HepG2 (cell line): ENCODE results near the gene PKP3. TPM values are rescaled to one million over a fixed set of nuclear protein-coding genes. Genes with fewer than 3 reads are reported as not detected.
A peak's percentile ranks its signal among the peaks of the same experiment; 100 is the strongest.

Experiments
- ARNTL ChIP-seq: sonication (generic); formaldehyde crosslinking; IDR thresholded peaks from 2 replicates; pipeline ENCODE4 v1.4.0; 2020; ENCODE audit warnings: mild to moderate bottlenecking, missing genetic modification reagents
- ATRX ChIP-seq: sonication (generic); formaldehyde crosslinking; IDR thresholded peaks from 2 replicates; pipeline ENCODE4 v1.4.0; 2020; ENCODE audit warnings: missing genetic modification reagents, borderline replicate concordance
- BRCA1 ChIP-seq: sonication (generic); formaldehyde crosslinking; IDR thresholded peaks from 2 replicates; pipeline ENCODE4 v1.4.0; 2020; ENCODE audit warnings: missing genetic modification reagents
- FOXJ3 ChIP-seq: sonication (generic); formaldehyde crosslinking; IDR thresholded peaks from 2 replicates; pipeline ENCODE4 v1.4.0; 2020; ENCODE audit warnings: missing genetic modification reagents, mild to moderate bottlenecking, borderline replicate concordance
- MBNL3 ChIP-seq: fragments of 250-450 bp; sonication (Bioruptor Pico); conservative IDR thresholded peaks from 2 replicates; pipeline ENCODE4 v1.8.0; 2022; ENCODE audit warnings: mild to moderate bottlenecking, inconsistent platforms
- MIXL1 ChIP-seq: IDR thresholded peaks from 2 replicates; pipeline ENCODE4 v1.6.1; 2016
- NFKBIZ ChIP-seq: IDR thresholded peaks from 2 replicates; pipeline ENCODE4 v1.6.1; 2018; ENCODE audit warnings: missing genetic modification reagents, missing compliant biosample characterization
- NFYB ChIP-seq: sonication (generic); formaldehyde crosslinking; IDR thresholded peaks from 2 replicates; pipeline ENCODE4 v1.4.0; 2020; ENCODE audit warnings: missing genetic modification reagents
- PRPF4 ChIP-seq: fragments of 200-400 bp; formaldehyde crosslinking; IDR thresholded peaks from 2 replicates; pipeline ENCODE4 v1.6.1; 2016; ENCODE audit warnings: low read length, low read depth; ENCODE audit not compliant: poor library complexity, severe bottlenecking
- RBAK ChIP-seq: sonication (generic); formaldehyde crosslinking; IDR thresholded peaks from 2 replicates; pipeline ENCODE4 v1.5.1; 2020; ENCODE audit warnings: mild to moderate bottlenecking, missing genetic modification reagents
- RORA ChIP-seq: sonication (generic); formaldehyde crosslinking; IDR thresholded peaks from 2 replicates; pipeline ENCODE4 v1.5.0; 2020; ENCODE audit warnings: mild to moderate bottlenecking, missing genetic modification reagents, moderate library complexity
- SSRP1 ChIP-seq: IDR thresholded peaks from 2 replicates; pipeline ENCODE4 v1.6.1; 2016; ENCODE audit warnings: control low read depth
- ZBTB7B ChIP-seq: sonication (generic); formaldehyde crosslinking; IDR thresholded peaks from 2 replicates; pipeline ENCODE4 v1.4.0; 2020; ENCODE audit warnings: missing genetic modification reagents
- ZC3H13 ChIP-seq: sonication (generic); formaldehyde crosslinking; IDR thresholded peaks from 2 replicates; pipeline ENCODE4 v1.8.1; 2023; ENCODE audit warnings: mild to moderate bottlenecking, missing genetic modification reagents, moderate library complexity
- ZNF143 ChIP-seq: sonication (generic); formaldehyde crosslinking; IDR thresholded peaks from 2 replicates; pipeline ENCODE4 v1.4.0; 2020; ENCODE audit warnings: missing genetic modification reagents
- ZNF432 ChIP-seq: sonication (generic); formaldehyde crosslinking; IDR thresholded peaks from 2 replicates; pipeline ENCODE4 v1.5.0; 2020; ENCODE audit warnings: missing genetic modification reagents, mild to moderate bottlenecking, borderline replicate concordance
- ZNF501 ChIP-seq: sonication (generic); formaldehyde crosslinking; IDR thresholded peaks from 2 replicates; pipeline ENCODE4 v1.5.1; 2020; ENCODE audit warnings: mild to moderate bottlenecking, moderate library complexity, missing genetic modification reagents
- ZNF792 ChIP-seq: IDR thresholded peaks from 2 replicates; pipeline ENCODE4 v1.6.1; 2016
- ZNF841 ChIP-seq: sonication (generic); formaldehyde crosslinking; IDR thresholded peaks from 2 replicates; pipeline ENCODE4 v1.8.1; 2023; ENCODE audit warnings: missing genetic modification reagents, borderline replicate concordance
- ZNF891 ChIP-seq: sonication (generic); formaldehyde crosslinking; IDR thresholded peaks from 2 replicates; pipeline ENCODE4 v1.5.0; 2020; ENCODE audit warnings: mild to moderate bottlenecking, missing genetic modification reagents
- ZSCAN20 ChIP-seq: sonication (generic); formaldehyde crosslinking; IDR thresholded peaks from 2 replicates; pipeline ENCODE4 v1.4.0; 2020; ENCODE audit warnings: missing genetic modification reagents, mild to moderate bottlenecking, borderline replicate concordance
- ZSCAN21 ChIP-seq: sonication (generic); formaldehyde crosslinking; IDR thresholded peaks from 2 replicates; pipeline ENCODE4 v1.8.0; 2022; ENCODE audit warnings: mild to moderate bottlenecking, missing genetic modification reagents, moderate library complexity, borderline replicate concordance
- polyA plus RNA-seq, 8 experiments: library from polyadenylated mRNA; depleted of rRNA in 3 of 8; stranded (reverse) in 7 of 8; unstranded in 1 of 8; fragments of >200 nt; fragmentation: Illumina TruSeq in 4 of 8; extraction: Trizol in 4 of 8; gene quantifications; 2 replicates each; pipeline versions ENCODE4 v1.2.1 to v1.2.3, GENCODE V29; 2011 to 2016; ENCODE audit warnings: low read depth in 4 of 8, missing spikeins in 1 of 8, mixed read lengths in 1 of 8; ENCODE audit not compliant: insufficient read depth in 1 of 8
- total RNA-seq, 5 experiments: library from RNA; depleted of rRNA; stranded (reverse); fragments of >200 nt; fragmentation: Illumina TruSeq; extraction: Trizol; gene quantifications; 2 replicates each; pipeline ENCODE4 v1.2.3, GENCODE V29; 2016; ENCODE audit warnings: low read depth in 1 of 5
- TF ChIP-seq, protein P1 (sequence below): sonication (generic); formaldehyde crosslinking; IDR thresholded peaks from 2 replicates; pipeline ENCODE4 v1.4.0; 2020; ENCODE audit warnings: mild to moderate bottlenecking, missing genetic modification reagents
- TF ChIP-seq, protein P2 (sequence below): sonication (generic); formaldehyde crosslinking; IDR thresholded peaks from 2 replicates; pipeline ENCODE4 v1.4.0; 2020; ENCODE audit warnings: missing genetic modification reagents; ENCODE audit errors: not compliant biosample characterization
- TF ChIP-seq, protein P3 (sequence below): sonication (generic); formaldehyde crosslinking; IDR thresholded peaks from 2 replicates; pipeline ENCODE4 v1.4.0; 2020; ENCODE audit warnings: mild to moderate bottlenecking, missing genetic modification reagents, borderline replicate concordance

The PKP3 gene
- total and polyA plus RNA-seq, 2 of the 13 experiments (the other 11 are each of a cell fraction or from before 2014, with no cell fraction given): 18.0 to 28.7 TPM

DNA sequence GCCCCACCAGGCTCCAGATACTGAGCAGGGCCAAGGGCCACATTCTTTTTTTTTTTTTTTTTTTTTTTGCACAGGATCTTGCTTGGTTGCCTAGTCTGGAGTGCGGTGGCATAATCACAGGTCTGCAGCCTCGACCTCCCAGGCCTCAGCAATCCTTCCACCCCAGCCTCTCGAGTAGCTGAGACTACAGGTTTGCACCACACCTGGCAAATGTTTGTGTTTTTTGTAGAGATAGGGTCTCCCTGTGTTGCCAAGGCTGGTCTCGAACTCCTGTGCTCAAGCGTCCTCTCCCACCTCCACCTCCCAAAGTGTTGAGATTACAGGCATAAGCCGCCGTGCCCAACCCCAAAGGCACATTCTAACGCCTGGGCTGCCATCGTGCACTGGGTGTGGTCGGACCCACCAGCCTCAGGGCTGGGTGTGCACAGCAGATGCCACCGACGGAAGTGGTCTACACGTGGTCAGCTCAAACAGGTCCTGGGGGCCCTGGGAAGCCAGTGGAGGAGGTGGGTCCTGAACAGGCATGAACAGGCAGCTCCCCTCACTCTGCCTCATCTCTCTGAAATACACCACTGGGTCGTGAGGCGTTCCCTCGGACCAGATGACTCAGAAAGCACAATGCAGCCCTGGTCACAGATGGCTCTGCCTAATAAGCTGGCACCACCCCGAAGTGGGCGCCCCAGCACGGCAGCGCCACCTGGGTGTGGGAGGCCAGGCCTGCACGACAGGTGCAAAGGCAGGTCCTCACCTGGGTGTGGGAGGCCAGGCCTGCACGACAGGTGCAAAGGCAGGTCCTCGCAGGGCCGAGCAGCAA, 29.9 kb upstream of the PKP3 start (continued):
- TF ChIP-seq, protein P1, sequence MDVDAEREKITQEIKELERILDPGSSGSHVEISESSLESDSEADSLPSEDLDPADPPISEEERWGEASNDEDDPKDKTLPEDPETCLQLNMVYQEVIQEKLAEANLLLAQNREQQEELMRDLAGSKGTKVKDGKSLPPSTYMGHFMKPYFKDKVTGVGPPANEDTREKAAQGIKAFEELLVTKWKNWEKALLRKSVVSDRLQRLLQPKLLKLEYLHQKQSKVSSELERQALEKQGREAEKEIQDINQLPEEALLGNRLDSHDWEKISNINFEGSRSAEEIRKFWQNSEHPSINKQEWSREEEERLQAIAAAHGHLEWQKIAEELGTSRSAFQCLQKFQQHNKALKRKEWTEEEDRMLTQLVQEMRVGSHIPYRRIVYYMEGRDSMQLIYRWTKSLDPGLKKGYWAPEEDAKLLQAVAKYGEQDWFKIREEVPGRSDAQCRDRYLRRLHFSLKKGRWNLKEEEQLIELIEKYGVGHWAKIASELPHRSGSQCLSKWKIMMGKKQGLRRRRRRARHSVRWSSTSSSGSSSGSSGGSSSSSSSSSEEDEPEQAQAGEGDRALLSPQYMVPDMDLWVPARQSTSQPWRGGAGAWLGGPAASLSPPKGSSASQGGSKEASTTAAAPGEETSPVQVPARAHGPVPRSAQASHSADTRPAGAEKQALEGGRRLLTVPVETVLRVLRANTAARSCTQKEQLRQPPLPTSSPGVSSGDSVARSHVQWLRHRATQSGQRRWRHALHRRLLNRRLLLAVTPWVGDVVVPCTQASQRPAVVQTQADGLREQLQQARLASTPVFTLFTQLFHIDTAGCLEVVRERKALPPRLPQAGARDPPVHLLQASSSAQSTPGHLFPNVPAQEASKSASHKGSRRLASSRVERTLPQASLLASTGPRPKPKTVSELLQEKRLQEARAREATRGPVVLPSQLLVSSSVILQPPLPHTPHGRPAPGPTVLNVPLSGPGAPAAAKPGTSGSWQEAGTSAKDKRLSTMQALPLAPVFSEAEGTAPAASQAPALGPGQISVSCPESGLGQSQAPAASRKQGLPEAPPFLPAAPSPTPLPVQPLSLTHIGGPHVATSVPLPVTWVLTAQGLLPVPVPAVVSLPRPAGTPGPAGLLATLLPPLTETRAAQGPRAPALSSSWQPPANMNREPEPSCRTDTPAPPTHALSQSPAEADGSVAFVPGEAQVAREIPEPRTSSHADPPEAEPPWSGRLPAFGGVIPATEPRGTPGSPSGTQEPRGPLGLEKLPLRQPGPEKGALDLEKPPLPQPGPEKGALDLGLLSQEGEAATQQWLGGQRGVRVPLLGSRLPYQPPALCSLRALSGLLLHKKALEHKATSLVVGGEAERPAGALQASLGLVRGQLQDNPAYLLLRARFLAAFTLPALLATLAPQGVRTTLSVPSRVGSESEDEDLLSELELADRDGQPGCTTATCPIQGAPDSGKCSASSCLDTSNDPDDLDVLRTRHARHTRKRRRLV: no peak
- no peak for TF ChIP-seq NFYB (CRISPR knock-in tag)
- TF ChIP-seq MIXL1 (CRISPR knock-in tag): 0 out of 2 replicates have a peak, but pooled peaks have one; percentile 13
- no peak for TF ChIP-seq RORA (CRISPR knock-in tag)
- no peak for TF ChIP-seq ZNF143
- peak; percentile 43; the same call in 1 of the 2 replicates for TF ChIP-seq ZSCAN21 (CRISPR knock-in tag)
- TF ChIP-seq ZNF841 (CRISPR knock-in tag): no peak
- no peak for TF ChIP-seq PRPF4
- no peak for TF ChIP-seq FOXJ3 (CRISPR knock-in tag)
- no peak for TF ChIP-seq ZC3H13 (CRISPR knock-in tag)
- TF ChIP-seq, protein P2, sequence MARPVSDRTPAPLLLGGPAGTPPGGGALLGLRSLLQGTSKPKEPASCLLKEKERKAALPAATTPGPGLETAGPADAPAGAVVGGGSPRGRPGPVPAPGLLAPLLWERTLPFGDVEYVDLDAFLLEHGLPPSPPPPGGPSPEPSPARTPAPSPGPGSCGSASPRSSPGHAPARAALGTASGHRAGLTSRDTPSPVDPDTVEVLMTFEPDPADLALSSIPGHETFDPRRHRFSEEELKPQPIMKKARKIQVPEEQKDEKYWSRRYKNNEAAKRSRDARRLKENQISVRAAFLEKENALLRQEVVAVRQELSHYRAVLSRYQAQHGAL (CRISPR knock-in tag): no peak
- no peak for TF ChIP-seq BRCA1 (CRISPR knock-in tag)
- TF ChIP-seq RBAK (CRISPR knock-in tag): no peak
- TF ChIP-seq ATRX (CRISPR knock-in tag): no peak
- TF ChIP-seq ARNTL (CRISPR knock-in tag): no peak
- TF ChIP-seq NFKBIZ: no peak
- TF ChIP-seq ZSCAN20 (CRISPR knock-in tag): no peak
- TF ChIP-seq SSRP1 (CRISPR knock-in tag): no peak
- no peak for TF ChIP-seq MBNL3 (CRISPR knock-in tag)
- TF ChIP-seq ZNF792 (CRISPR knock-in tag): no peak
- 0 out of 2 replicates have a peak, but pooled peaks have one; percentile 29 for TF ChIP-seq ZBTB7B (CRISPR knock-in tag)
- no peak for TF ChIP-seq ZNF432 (CRISPR knock-in tag)
- TF ChIP-seq ZNF501 (CRISPR knock-in tag): no peak
- TF ChIP-seq, protein P3, sequence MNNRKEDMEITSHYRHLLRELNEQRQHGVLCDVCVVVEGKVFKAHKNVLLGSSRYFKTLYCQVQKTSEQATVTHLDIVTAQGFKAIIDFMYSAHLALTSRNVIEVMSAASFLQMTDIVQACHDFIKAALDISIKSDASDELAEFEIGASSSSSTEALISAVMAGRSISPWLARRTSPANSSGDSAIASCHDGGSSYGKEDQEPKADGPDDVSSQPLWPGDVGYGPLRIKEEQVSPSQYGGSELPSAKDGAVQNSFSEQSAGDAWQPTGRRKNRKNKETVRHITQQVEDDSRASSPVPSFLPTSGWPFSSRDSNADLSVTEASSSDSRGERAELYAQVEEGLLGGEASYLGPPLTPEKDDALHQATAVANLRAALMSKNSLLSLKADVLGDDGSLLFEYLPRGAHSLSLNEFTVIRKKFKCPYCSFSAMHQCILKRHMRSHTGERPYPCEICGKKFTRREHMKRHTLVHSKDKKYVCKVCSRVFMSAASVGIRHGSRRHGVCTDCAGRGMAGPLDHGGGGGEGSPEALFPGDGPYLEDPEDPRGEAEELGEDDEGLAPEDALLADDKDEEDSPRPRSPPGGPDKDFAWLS (CRISPR knock-in tag): no peak
- TF ChIP-seq ZNF891 (CRISPR knock-in tag): no peak
